ENCODE data around the gene HARS1.
"Not testable (repeated sequence)": the region's sequence is repeated elsewhere in the genome, so short reads cannot be mapped to it uniquely, and the experiment has no call there.

The HARS1 gene
- total RNA-seq = 75.7 to 215 (median 115) reads per million in 9 experiments

- peaks cover 25 to 26% of the 10 kb centered on the region in 2 donors for H3K4me1 Mint-ChIP-seq (ENCODE audit: low read depth in 2 of 2)
- ATAC-seq (replicated peaks) (peak; percentile 96), DNase-seq (peak; percentile 73 to 75 (median 74))
- no peaks in the 10 kb centered on the region for H3K27me3 Mint-ChIP-seq
- H3K27ac Mint-ChIP-seq = peak within 1 kb of the TSS; percentile 98 to 99
- H3K9me3 Mint-ChIP-seq = no peaks in the 10 kb centered on the region
- H3K4me3 Mint-ChIP-seq = peak within 1 kb of the TSS; percentile 99
- H3K36me3 Mint-ChIP-seq (ENCODE audit: insufficient read depth) = peaks cover 34% of the 10 kb centered on the region
These were observed at the start of gene HARS1, which contains the start of gene HARS2 for GRCh38 chr5:140690941-140691924. Gene HARS1, minus strand, starts transcription at chr5:140691370. Its CDS starts 66 bp downstream, at chr5:140691304. Gene HARS2, plus strand, starts transcription at chr5:140691455. Its CDS starts 194 bp downstream, at chr5:140691649.

- Mint-ChIP-seq H3K4me1 (ENCODE audit: low read depth in 2 of 2) (no peaks in the 10 kb centered on the region), H3K27me3 (peaks cover 59 to 64% of the 10 kb centered on the region in 2 donors), H3K9me3 (no peaks in the 10 kb centered on the region), H3K27ac (no peak overlapping the region), H3K36me3 (ENCODE audit: insufficient read depth) (no peaks in the 10 kb centered on the region), H3K4me3 (no peak overlapping the region)
- no peak for ATAC-seq (replicated peaks)
- DNase-seq = no peak
These were observed 46.3 kb upstream of the HARS1 start for GRCh38 chr5:140737486-140737885.

- no peak for DNase-seq
- no peaks in the 10 kb centered on the region for H3K9me3 Mint-ChIP-seq
- ATAC-seq (replicated peaks) = no peak
- H3K27me3 Mint-ChIP-seq = peaks cover 48 to 54% of the 10 kb centered on the region in 2 donors
- no peak overlapping the region for H3K27ac Mint-ChIP-seq
- no peaks in the 10 kb centered on the region for H3K4me1 Mint-ChIP-seq (ENCODE audit: low read depth in 2 of 2)
- no peak overlapping the region for H3K4me3 Mint-ChIP-seq
- H3K36me3 Mint-ChIP-seq (ENCODE audit: insufficient read depth) = no peaks in the 10 kb centered on the region
These were observed 43.2 kb upstream of the HARS1 start for GRCh38 chr5:140734354-140734753.

GRCh38 chr5:140733098-140733497, 41.9 kb upstream of the HARS1 start:
- ATAC-seq (replicated peaks) = no peak
- H3K27ac Mint-ChIP-seq = no peak overlapping the region
- no peaks in the 10 kb centered on the region for H3K36me3 Mint-ChIP-seq (ENCODE audit: insufficient read depth)

GRCh38 chr5:140725799-140726471, 34.8 kb upstream of the HARS1 start:
- H3K4me3 Mint-ChIP-seq = peak overlapping the region; percentile 70 to 75
- H3K36me3 Mint-ChIP-seq (ENCODE audit: insufficient read depth) = peaks cover 16% of the 10 kb centered on the region
- peak; percentile 95 for ATAC-seq (replicated peaks)
- peaks cover 8% of the 10 kb centered on the region in 2 donors for H3K4me1 Mint-ChIP-seq (ENCODE audit: low read depth in 2 of 2)
- no peaks in the 10 kb centered on the region for H3K9me3 Mint-ChIP-seq
- peak; percentile 64 to 75 (median 68) for DNase-seq
- peak overlapping the region; percentile 96 to 97 for H3K27ac Mint-ChIP-seq
- H3K27me3 Mint-ChIP-seq = peaks cover 8 to 30% of the 10 kb centered on the region in 2 donors

More at GRCh38 chr5:140733098-140733497, 41.9 kb upstream of the HARS1 start:
- Mint-ChIP-seq H3K9me3 (no peaks in the 10 kb centered on the region), H3K4me1 (ENCODE audit: low read depth in 2 of 2) (no peaks in the 10 kb centered on the region), H3K27me3 (peaks cover 47 to 52% of the 10 kb centered on the region in 2 donors), H3K4me3 (no peak overlapping the region)
- DNase-seq = no peak

- Mint-ChIP-seq H3K36me3 (ENCODE audit: insufficient read depth) (peaks cover 10% of the 10 kb centered on the region), H3K4me1 (ENCODE audit: low read depth in 2 of 2) (peaks cover 7 to 12% of the 10 kb centered on the region in 2 donors), H3K27me3 (peaks cover 8 to 30% of the 10 kb centered on the region in 2 donors)
- not testable (repeated sequence) for ATAC-seq (replicated peaks); H3K9me3 Mint-ChIP-seq; H3K27ac Mint-ChIP-seq; DNase-seq; H3K4me3 Mint-ChIP-seq
These were observed 30.2 kb upstream of the HARS1 start for GRCh38 chr5:140721395-140721794.

- ATAC-seq (replicated peaks); H3K4me1 Mint-ChIP-seq (ENCODE audit: low read depth in 2 of 2); H3K9me3 Mint-ChIP-seq; H3K27ac Mint-ChIP-seq; DNase-seq; H3K4me3 Mint-ChIP-seq; H3K36me3 Mint-ChIP-seq (ENCODE audit: insufficient read depth): not testable (repeated sequence)
- peaks cover 5 to 26% of the 10 kb centered on the region in 2 donors for H3K27me3 Mint-ChIP-seq
These were observed 29.6 kb upstream of the HARS1 start for GRCh38 chr5:140720738-140721137.

- H3K27me3 Mint-ChIP-seq = peaks cover 0 to 11% of the 10 kb centered on the region in 2 donors
- no peak overlapping the region for H3K4me3 Mint-ChIP-seq
- H3K9me3 Mint-ChIP-seq = no peaks in the 10 kb centered on the region
- no peak for DNase-seq
- peaks cover 0 to 4% of the 10 kb centered on the region in 2 donors for H3K4me1 Mint-ChIP-seq (ENCODE audit: low read depth in 2 of 2)
- ATAC-seq (replicated peaks) = no peak
- no peak overlapping the region for H3K27ac Mint-ChIP-seq
- H3K36me3 Mint-ChIP-seq (ENCODE audit: insufficient read depth) = no peaks in the 10 kb centered on the region
These were observed 27.1 kb upstream of the HARS1 start for GRCh38 chr5:140718266-140718592.

- H3K9me3 Mint-ChIP-seq; H3K27me3 Mint-ChIP-seq; DNase-seq; ATAC-seq (replicated peaks); H3K27ac Mint-ChIP-seq; H3K4me3 Mint-ChIP-seq: not testable (repeated sequence)
- Mint-ChIP-seq H3K4me1 (ENCODE audit: low read depth in 2 of 2) (peaks cover 3 to 12% of the 10 kb centered on the region in 2 donors), H3K36me3 (ENCODE audit: insufficient read depth) (peaks cover 12% of the 10 kb centered on the region)
These were observed 25.1 kb upstream of the HARS1 start for GRCh38 chr5:140716238-140716637.

GRCh38 chr5:140713562-140714094, 22.5 kb upstream of the HARS1 start:
- Mint-ChIP-seq H3K27me3 (no peaks in the 10 kb centered on the region), H3K9me3 (no peaks in the 10 kb centered on the region), H3K27ac (no peak overlapping the region), H3K36me3 (ENCODE audit: insufficient read depth) (peaks cover 28% of the 10 kb centered on the region), H3K4me3 (no peak overlapping the region), H3K4me1 (ENCODE audit: low read depth in 2 of 2) (peaks cover 11 to 16% of the 10 kb centered on the region in 2 donors)
- DNase-seq = no peak
- ATAC-seq (replicated peaks) = no peak

GRCh38 chr5:140711794-140712193, 20.6 kb upstream of the HARS1 start:
- Mint-ChIP-seq H3K4me1 (ENCODE audit: low read depth in 2 of 2) (peaks cover 11 to 16% of the 10 kb centered on the region in 2 donors), H3K4me3 (peak overlapping the region; percentile 94 to 99), H3K27ac (peak overlapping the region; percentile 99), H3K27me3 (no peaks in the 10 kb centered on the region), H3K36me3 (ENCODE audit: insufficient read depth) (peaks cover 39% of the 10 kb centered on the region), H3K9me3 (no peaks in the 10 kb centered on the region)
- DNase-seq = no peak
- ATAC-seq (replicated peaks) = no peak

- peaks cover 47% of the 10 kb centered on the region for H3K36me3 Mint-ChIP-seq (ENCODE audit: insufficient read depth)
- peak overlapping the region; percentile 99 for H3K27ac Mint-ChIP-seq
- H3K9me3 Mint-ChIP-seq = no peaks in the 10 kb centered on the region
- peaks cover 11 to 16% of the 10 kb centered on the region in 2 donors for H3K4me1 Mint-ChIP-seq (ENCODE audit: low read depth in 2 of 2)
- DNase-seq (peak; percentile 83 to 95 (median 88)), ATAC-seq (replicated peaks) (peak; percentile 84)
- no peaks in the 10 kb centered on the region for H3K27me3 Mint-ChIP-seq
- peak overlapping the region; percentile 94 to 99 for H3K4me3 Mint-ChIP-seq
These were observed 19.9 kb upstream of the HARS1 start for GRCh38 chr5:140710899-140711552.

- H3K9me3 Mint-ChIP-seq; H3K27ac Mint-ChIP-seq; H3K27me3 Mint-ChIP-seq; H3K4me3 Mint-ChIP-seq; ATAC-seq (replicated peaks); DNase-seq: not testable (repeated sequence)
- Mint-ChIP-seq H3K4me1 (ENCODE audit: low read depth in 2 of 2) (peaks cover 11 to 16% of the 10 kb centered on the region in 2 donors), H3K36me3 (ENCODE audit: insufficient read depth) (peaks cover 68% of the 10 kb centered on the region)
These were observed 17.6 kb upstream of the HARS1 start for GRCh38 chr5:140708787-140709186.
